Measurements from ENCODE around the gene ACVR2A.

ACVR2A gene

DNA sequence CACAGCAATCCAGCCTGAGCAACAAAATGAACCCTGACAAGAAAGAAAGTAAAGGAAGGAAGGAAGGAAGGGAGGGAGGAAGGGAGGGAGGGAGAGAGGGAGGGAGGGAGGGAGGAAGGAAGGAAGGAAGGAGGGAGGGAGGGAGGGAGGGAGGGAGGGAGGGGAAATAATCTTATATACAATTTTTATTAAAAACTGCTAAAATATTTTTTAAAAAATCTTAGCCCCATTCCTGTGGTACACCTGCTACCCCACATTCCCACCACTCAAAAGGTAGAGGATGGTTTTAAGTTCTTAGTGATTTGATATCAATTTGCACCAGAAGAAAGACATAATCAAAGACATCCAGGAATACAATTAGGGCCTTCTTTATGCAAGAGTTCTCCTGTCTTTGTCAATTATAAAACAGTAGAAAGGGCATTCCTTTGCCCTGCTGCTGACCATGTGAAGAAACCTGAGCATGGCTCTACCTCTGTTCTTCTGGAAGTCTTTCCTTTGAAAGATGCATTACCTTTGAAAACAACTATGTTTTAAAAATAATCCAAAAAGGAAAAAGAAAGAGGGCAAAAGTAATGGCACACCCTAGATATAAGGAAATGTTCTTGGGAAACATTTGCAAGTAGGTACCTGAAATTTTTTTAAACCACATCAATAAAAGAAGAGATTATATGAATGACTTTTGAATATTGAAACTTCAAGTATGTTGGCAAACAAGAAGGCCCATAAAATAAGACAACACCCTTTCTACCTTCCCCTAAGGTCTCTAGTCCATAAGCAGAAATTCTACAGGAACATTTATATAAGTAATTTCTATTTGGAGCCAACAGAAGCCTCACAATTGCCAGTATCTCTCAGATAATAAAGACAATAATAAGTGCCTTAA lies 33.7 kb upstream of the ACVR2A start:
- no peak overlapping the region for H3K9ac ChIP-seq
- no peaks in the 10 kb centered on the region for H3K27me3 ChIP-seq (ENCODE audit: control insufficient read depth, insufficient read depth, low read length)
- H3K79me2 ChIP-seq: no peaks in the 10 kb centered on the region
- H3K36me3 ChIP-seq (ENCODE audit: control insufficient read depth, insufficient read depth, low read length): no peaks in the 10 kb centered on the region
- no peaks in the 10 kb centered on the region for H3K9me3 ChIP-seq (ENCODE audit: control insufficient read depth, low read length)
- no peak overlapping the region for H3K4me2 ChIP-seq (ENCODE audit: low read length)
- H3K27ac ChIP-seq: no peak overlapping the region
- no peak overlapping the region for H3K4me3 ChIP-seq (ENCODE audit: low read depth, low read length)
- TF ChIP-seq, protein P1, sequence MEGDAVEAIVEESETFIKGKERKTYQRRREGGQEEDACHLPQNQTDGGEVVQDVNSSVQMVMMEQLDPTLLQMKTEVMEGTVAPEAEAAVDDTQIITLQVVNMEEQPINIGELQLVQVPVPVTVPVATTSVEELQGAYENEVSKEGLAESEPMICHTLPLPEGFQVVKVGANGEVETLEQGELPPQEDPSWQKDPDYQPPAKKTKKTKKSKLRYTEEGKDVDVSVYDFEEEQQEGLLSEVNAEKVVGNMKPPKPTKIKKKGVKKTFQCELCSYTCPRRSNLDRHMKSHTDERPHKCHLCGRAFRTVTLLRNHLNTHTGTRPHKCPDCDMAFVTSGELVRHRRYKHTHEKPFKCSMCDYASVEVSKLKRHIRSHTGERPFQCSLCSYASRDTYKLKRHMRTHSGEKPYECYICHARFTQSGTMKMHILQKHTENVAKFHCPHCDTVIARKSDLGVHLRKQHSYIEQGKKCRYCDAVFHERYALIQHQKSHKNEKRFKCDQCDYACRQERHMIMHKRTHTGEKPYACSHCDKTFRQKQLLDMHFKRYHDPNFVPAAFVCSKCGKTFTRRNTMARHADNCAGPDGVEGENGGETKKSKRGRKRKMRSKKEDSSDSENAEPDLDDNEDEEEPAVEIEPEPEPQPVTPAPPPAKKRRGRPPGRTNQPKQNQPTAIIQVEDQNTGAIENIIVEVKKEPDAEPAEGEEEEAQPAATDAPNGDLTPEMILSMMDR (IDR thresholded peaks at IDR 0.05): no peak
- no peaks in the 10 kb centered on the region for H3K4me1 ChIP-seq
- H2AFZ ChIP-seq: no peak overlapping the region

DNA sequence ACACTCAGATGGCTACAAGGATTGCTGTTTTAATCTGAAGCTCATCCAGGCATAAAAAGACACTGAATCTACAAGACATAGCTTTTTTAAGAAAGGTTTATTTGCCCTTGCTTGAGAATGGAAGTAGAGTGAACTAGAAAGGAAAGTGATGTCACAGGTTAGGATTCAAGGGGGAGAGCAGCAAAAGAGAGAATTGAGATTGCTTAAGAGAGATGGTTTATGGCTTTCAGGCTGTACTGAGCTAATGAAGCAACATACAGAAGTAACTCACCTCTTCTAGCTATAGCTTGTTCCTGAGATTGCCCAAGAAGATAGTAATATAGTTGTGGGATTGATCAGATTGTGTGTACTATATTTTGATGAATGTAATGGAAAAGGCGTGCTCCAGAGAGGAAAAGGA lies 26.1 kb upstream of the ACVR2A start:
- Histone ChIP-seq H3K27me3 (ENCODE audit: control insufficient read depth, insufficient read depth, low read length) (no peaks in the 10 kb centered on the region), H3K9ac (no peak overlapping the region), H2AFZ (no peak overlapping the region), H3K4me2 (ENCODE audit: low read length) (no peak overlapping the region), H3K79me2 (no peaks in the 10 kb centered on the region), H3K4me3 (ENCODE audit: low read depth, low read length) (no peak overlapping the region), H3K4me1 (no peaks in the 10 kb centered on the region), H3K27ac (no peak overlapping the region), H3K36me3 (ENCODE audit: control insufficient read depth, insufficient read depth, low read length) (no peaks in the 10 kb centered on the region), H3K9me3 (ENCODE audit: control insufficient read depth, low read length) (no peaks in the 10 kb centered on the region)
- TF ChIP-seq, protein P1 (IDR thresholded peaks at IDR 0.05): no peak

DNA sequence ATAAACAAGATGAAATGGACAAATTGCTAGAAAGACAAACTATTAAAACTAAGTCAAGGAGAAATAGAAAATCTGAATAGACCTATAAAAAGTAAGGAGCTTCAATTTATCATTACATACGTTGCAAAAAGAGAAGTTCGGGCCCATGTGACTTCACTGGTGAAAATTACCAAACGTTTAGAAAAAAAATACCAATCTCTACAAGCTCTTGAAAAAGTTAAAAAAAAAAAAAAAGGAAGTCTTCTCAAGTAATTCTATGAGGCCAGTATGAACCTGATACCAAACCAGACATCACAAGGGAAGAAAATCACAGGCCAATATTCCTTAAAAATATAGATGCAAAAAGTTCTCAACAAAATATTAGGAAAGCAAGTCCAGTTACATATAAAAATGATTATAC lies 20.2 kb upstream of the ACVR2A start:
- Histone ChIP-seq H3K79me2 (no peaks in the 10 kb centered on the region), H3K4me2 (ENCODE audit: low read length) (no peak overlapping the region), H3K4me1 (no peaks in the 10 kb centered on the region), H2AFZ (no peak overlapping the region), H3K27me3 (ENCODE audit: control insufficient read depth, insufficient read depth, low read length) (no peaks in the 10 kb centered on the region), H3K36me3 (ENCODE audit: control insufficient read depth, insufficient read depth, low read length) (no peaks in the 10 kb centered on the region), H3K27ac (no peak overlapping the region), H3K4me3 (ENCODE audit: low read depth, low read length) (no peak overlapping the region), H3K9ac (no peak overlapping the region), H3K9me3 (ENCODE audit: control insufficient read depth, low read length) (no peaks in the 10 kb centered on the region)
- TF ChIP-seq, protein P1 (IDR thresholded peaks at IDR 0.05): no peak

DNA sequence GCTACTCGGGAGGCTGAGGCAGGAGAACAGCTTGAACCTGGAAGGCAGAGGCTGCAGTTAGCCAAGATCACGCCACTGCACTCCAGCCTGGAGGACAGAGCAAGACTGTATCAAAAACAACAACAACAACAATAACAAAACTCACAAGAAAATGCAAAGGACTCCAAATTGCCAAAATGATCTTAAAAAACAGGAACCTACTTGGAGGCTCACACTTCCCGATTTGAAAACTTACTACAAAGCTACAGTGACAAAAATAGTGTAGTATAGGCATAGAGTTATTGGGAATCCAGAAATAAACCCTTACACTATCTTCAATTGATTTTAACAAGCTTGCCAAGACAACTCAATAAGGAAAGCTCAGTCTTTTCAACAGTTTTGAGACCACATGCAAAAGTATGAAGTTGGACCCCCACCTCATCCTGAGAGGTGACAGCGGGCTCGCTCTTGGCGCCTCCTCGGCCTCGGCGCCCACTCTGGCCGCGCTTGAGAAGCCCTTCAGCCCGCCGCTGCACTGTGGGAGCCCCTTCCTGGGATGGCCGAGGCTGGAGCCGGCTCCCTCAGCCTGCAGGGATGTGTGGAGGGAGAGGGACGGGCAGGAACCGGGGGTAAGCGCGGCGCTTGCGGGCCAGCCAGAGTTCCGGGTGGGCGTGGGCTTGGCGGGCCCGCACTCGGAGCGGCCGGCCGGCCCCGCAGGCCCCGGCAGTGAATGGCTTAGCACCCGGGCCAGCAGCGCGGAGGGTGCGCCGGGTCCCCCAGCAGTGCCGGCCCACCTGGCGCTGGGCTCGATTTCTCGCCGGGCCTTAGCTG lies 18.3 kb upstream of the ACVR2A start:
- H3K9ac ChIP-seq: no peak overlapping the region
- H3K4me3 ChIP-seq (ENCODE audit: low read depth, low read length): no peak overlapping the region
- no peaks in the 10 kb centered on the region for H3K4me1 ChIP-seq
- H2AFZ ChIP-seq: no peak overlapping the region
- H3K79me2 ChIP-seq: no peaks in the 10 kb centered on the region
- no peak overlapping the region for H3K4me2 ChIP-seq (ENCODE audit: low read length)
- H3K9me3 ChIP-seq (ENCODE audit: control insufficient read depth, low read length): no peaks in the 10 kb centered on the region
- no peaks in the 10 kb centered on the region for H3K27me3 ChIP-seq (ENCODE audit: control insufficient read depth, insufficient read depth, low read length)
- TF ChIP-seq, protein P1 (IDR thresholded peaks at IDR 0.05): no peak
- no peak overlapping the region for H3K27ac ChIP-seq
- no peaks in the 10 kb centered on the region for H3K36me3 ChIP-seq (ENCODE audit: control insufficient read depth, insufficient read depth, low read length)

Data from parathyroid adenoma (tissue), 2 donors.